Bronchial epithelial cell (primary cell): ENCODE measurements around the gene FBXO44. TPM values are rescaled to one million over a fixed set of nuclear protein-coding genes. Genes with fewer than 3 reads are reported as not detected.

Experiments
- DNase-seq: peaks from one replicate; pipeline ENCODE4 v3.0.0-alpha.2; 2010; ENCODE audit warnings: low read depth
- FAIRE-seq: peaks from 2 replicates; lab custom pipeline; 2011; peaks lifted over from hg19 to GRCh38; lab: Jason Lieb, UNC
- H3K27me3 ChIP-seq: 2 replicates; pipeline ENCODE4 v1.5.1; 2011; ENCODE audit warnings: low read length; ENCODE audit not compliant: control insufficient read depth, insufficient read depth
- H3K36me3 ChIP-seq: 2 replicates; pipeline ENCODE4 v1.5.1; 2011; ENCODE audit warnings: low read length; ENCODE audit not compliant: control insufficient read depth, insufficient read depth
- H3K4me3 ChIP-seq: 2 replicates; pipeline ENCODE4 v1.5.1; 2011; ENCODE audit warnings: mild to moderate bottlenecking, low read depth, low read length, control low read depth
- total RNA-seq: library from RNA; depleted of rRNA; stranded (reverse); fragments of >200 nt; gene quantifications from 2 replicates; pipeline ENCODE4 v1.2.1, GENCODE V29; 2014
- TF ChIP-seq, protein P1 (sequence below): IDR thresholded peaks from 2 replicates; pipeline ENCODE4 v1.5.1; 2011; ENCODE audit warnings: mild to moderate bottlenecking, moderate library complexity, low read length, control low read depth, inconsistent platforms; ENCODE audit not compliant: insufficient read depth, severe bottlenecking

FBXO44 gene
- total RNA-seq, 1 donor from 2014 or later: 9.0 TPM

DNA sequence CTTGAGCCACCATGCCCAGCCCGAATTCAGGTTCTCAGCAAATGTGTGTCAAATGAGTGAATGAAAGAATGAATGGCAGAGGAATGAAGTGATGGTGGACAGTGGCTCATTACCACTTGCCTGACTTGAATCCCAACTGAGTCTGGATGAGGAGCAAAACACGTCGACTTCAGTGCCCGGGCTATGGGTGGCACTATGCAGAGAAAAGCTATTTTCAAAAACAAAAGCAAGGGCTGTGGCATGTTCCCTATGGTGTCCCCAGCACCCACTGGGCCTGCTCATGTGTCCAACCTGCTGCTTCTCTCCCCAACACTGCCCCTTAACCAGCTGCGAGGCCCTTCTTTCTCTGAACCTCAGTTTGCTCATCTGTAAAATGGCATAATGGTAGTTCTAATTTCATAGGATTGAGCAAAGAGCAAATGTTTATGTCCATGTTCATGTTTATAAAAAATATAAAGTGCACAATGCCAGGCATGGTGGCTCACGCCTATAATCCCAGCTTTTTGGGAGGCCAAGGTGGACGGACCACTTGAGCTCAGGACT, 30.6 kb downstream of the FBXO44 start:
- Histone ChIP-seq H3K4me3 (no peak overlapping the region), H3K27me3 (peaks cover 10% of the 10 kb centered on the region), H3K36me3 (no peaks in the 10 kb centered on the region)
- DNase-seq (no peak), FAIRE-seq (no peak)
- TF ChIP-seq, protein P1, sequence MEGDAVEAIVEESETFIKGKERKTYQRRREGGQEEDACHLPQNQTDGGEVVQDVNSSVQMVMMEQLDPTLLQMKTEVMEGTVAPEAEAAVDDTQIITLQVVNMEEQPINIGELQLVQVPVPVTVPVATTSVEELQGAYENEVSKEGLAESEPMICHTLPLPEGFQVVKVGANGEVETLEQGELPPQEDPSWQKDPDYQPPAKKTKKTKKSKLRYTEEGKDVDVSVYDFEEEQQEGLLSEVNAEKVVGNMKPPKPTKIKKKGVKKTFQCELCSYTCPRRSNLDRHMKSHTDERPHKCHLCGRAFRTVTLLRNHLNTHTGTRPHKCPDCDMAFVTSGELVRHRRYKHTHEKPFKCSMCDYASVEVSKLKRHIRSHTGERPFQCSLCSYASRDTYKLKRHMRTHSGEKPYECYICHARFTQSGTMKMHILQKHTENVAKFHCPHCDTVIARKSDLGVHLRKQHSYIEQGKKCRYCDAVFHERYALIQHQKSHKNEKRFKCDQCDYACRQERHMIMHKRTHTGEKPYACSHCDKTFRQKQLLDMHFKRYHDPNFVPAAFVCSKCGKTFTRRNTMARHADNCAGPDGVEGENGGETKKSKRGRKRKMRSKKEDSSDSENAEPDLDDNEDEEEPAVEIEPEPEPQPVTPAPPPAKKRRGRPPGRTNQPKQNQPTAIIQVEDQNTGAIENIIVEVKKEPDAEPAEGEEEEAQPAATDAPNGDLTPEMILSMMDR: no peak

DNA sequence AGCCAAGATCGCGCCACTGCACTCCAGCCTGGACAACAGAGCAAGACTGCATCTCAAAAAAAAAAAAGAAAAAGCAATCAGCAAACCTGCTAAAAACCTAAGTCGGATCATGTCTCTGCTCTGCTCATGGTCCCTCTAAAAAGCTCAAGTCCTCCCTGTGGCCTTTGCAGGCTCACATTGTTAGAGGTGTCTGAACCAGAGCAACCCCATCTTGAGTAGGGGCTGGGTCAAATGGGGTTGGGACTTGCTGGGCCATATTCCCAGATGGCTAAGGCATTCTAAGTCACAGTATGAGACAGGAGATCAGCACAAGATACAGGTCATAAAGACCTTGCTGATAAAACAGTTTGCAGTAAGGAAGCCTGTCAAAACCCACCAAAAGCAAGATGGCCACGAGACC, 33.8 kb downstream of the FBXO44 start:
- TF ChIP-seq, protein P1: no peak
- FAIRE-seq (no peak), DNase-seq (no peak)
- no peak overlapping the region for H3K4me3 ChIP-seq
- H3K27me3 ChIP-seq: peaks cover 26% of the 10 kb centered on the region
- H3K36me3 ChIP-seq: no peaks in the 10 kb centered on the region

DNA sequence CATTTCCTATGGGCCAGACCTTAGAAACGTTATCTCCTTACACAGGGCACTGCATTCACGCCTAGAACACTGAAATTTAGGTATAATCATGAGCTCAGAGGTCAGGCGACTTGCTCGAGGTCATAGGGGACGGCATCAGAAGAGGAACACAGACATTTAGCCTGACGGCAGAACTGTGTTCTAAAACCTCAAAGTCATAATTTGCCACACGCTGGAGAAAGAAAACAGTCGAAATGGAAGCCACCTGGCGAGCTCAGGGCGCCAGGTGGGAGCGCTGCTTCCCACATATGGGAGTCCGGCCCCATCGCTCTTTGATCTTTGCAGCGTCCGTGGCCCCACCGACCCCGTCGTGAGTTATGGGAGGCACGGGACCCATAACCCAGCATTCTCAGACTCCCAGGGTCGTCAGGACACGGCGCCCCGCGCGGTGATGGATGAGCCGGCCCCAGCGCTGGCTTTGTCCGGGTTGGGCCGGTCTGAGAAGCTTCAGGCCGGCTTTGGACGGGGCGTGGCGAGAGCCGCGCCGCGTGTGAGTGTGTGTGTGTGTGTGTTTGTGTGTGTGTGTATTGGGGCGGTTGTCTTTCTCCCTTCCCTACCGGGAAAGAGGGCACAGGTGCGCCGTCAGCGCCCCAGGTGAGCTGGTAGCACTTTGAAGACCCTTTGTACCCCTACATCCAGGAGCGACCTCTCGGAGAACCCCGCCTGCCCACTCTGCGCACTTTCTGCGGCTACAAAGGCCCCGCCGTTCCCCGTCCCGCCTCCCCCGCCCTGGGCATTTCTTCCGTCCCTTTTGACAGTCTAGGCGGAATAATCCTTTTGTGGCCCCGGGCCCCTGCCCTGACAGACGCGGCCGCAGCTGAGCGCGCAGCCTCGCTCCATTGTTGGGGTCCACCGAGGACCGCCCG, 36.0 kb downstream of the FBXO44 start:
- TF ChIP-seq, protein P1: no peak
- DNase-seq (no peak), FAIRE-seq (peak; percentile 18)
- Histone ChIP-seq H3K27me3 (peaks cover 39% of the 10 kb centered on the region), H3K36me3 (no peaks in the 10 kb centered on the region), H3K4me3 (peak overlapping the region; percentile 6)

DNA sequence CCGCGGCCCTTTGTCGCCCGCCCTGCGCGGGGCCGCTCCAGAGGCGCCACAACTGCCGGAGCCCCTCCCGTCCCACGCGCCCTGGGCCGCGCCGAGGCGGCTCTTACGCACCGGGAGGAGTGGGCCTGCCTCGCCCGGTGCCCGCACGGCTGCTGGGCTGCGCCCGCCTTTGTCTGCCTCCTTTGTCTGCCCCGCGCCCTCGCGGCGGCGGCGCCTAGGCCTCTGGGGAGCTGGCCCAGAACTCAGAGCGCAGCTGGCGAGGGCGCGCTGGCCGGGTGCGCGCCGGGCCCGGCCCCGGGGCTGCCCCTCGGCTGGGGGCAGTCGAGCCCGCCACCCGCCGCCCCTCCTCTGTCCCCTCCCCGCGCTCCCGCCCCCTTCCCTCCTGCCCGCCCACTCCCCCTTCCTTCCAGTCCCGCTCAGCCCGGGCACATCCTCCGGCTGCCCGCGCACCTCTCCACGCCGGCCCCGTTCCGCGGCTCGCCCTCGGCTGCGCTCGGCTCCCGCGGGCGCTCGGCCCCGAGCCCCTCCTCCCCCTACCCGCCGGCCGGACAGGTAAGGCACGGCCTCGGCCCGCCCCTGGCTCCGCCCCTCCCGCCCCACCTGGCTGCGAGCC, 36.7 kb downstream of the FBXO44 start, which contains the start of gene DRAXIN:
TSS of gene DRAXIN (plus strand) at position 409 of the 613 bp plus-strand sequence. CDS start 14,549 bp downstream, outside the sequence.
- peaks cover 41% of the 10 kb centered on the region for H3K27me3 ChIP-seq
- no peak for FAIRE-seq
- TF ChIP-seq, protein P1: no peak
- DNase-seq: no peak
- H3K4me3 ChIP-seq: peak within 1 kb of the TSS; percentile 6
- no peaks in the 10 kb centered on the region for H3K36me3 ChIP-seq

DNA sequence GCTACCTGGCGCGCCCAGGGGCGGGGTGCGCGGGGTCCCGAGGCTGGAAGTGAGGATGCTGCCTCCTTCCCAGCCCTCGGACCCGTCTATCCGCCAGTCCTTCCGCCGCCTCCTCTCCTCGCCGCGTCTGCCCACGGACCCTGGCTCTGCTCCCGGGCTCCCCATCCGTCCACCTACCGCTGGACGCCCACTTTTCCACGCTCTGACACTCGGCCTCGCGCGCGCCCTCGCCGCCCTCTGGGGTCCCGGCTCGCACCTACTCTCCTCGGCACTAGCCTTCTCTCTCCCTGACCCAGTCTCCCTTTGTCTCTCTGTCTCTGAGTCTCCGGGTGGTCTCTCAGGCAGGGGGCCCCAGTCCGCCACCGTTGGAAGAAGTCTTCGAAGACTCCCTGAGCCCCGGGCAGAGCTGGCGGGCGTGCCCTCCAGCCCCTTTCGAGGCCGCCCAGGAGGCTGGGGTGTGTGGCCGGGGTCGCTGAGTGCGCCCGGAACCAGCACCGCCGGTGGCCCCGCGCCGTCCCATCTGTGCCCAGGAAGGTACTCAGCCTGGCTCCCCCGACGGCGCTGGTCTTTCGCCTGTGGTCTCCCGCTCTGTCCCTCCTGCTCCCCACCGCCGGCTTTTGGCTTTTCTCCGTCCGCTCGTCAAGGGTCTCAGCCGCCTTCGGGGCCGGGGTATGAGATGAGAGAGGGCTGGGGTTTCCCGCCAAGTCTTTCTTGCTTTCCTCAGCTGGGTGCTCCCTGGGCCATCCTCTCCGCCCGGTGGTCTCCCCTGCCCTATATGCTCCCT, 37.4 kb downstream of the FBXO44 start:
- TF ChIP-seq, protein P1: no peak
- no peak overlapping the region for H3K4me3 ChIP-seq
- FAIRE-seq: no peak
- DNase-seq: no peak
- H3K27me3 ChIP-seq: peaks cover 41% of the 10 kb centered on the region
- H3K36me3 ChIP-seq: no peaks in the 10 kb centered on the region
